Endometrial microvascular endothelial cells (primary cell): ENCODE measurements around the gene KLHL29. TPM values are rescaled to one million over a fixed set of nuclear protein-coding genes. Genes with fewer than 3 reads are reported as not detected.

Source experiments
- in situ Hi-C: cut with HindIII; loops from 2 replicates; pipeline ENCODE4 v1.10.0; 2017; ENCODE audit warnings: low sequenced_read_pairs, low pct_unique_long_range_greater_than_20kb; ENCODE audit errors: inconsistent ontology term
- total RNA-seq: library from RNA; depleted of rRNA; stranded (reverse); fragments of >200 nt; gene quantifications from one replicate; pipeline ENCODE4 v1.2.3, GENCODE V29; 2015; ENCODE audit errors: inconsistent ontology term

The KLHL29 gene
- total RNA-seq, 1 donor from 2014 or later: 4.0 TPM

- in situ Hi-C loops: no loop called here
Measured at GRCh38 chr2:23639406-23639982, 254.5 kb downstream of the KLHL29 start.

DNA sequence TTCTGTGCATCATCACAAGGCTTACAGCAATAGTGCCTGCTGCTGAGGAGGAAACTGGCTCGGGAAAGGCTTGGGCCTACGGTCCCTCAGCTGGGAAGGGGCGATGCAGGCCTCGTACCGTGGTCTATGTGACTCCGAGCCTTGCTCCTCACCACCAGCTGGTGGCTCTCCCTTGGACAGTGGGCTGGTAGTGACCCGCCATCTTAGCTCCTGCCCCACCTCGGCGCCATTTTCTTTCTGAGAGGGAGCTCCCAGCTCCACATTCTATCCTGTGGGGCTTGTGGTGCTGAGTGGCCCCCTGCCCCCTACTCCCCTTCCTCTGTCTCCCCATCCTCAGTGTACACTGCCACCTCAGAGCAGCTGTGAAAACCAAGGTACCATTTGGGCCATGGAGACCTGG is 255.7 kb downstream of the KLHL29 start:
- in situ Hi-C loops: no loop called here

- in situ Hi-C loops: no loop called here
Measured at GRCh38 chr2:23642516-23642915, 257.5 kb downstream of the KLHL29 start.

DNA sequence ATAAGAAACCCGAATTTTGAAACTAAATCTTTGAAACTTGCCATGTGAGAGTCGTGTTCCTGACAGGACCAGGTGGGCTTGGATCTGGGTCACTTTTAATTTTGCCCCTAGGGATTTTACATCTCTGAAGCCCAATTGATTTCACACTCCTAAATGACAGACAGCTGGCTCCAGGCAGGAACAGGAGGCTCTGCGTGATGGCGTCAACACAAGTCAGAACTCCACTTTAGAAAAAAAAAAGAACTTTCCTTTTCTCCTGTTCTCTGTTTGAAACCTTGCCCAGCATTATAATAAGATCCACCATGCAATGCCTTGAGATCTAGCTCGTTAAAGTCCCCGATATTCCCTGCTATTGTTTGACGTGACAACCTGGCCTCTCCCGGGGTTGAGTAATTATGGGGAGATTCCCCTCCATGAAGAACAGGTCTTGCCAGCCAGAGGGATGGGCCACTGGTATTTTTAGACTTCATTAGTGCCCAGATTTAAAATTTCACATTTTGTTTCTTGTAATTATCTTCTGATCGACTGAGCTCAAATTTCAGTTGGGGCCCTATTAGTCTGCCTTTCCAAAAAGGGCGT is 260.3 kb downstream of the KLHL29 start:
- in situ Hi-C loops: no loop called here

GRCh38 chr2:23647563-23647962 is 262.6 kb downstream of the KLHL29 start:
- in situ Hi-C loops: no loop called here

DNA sequence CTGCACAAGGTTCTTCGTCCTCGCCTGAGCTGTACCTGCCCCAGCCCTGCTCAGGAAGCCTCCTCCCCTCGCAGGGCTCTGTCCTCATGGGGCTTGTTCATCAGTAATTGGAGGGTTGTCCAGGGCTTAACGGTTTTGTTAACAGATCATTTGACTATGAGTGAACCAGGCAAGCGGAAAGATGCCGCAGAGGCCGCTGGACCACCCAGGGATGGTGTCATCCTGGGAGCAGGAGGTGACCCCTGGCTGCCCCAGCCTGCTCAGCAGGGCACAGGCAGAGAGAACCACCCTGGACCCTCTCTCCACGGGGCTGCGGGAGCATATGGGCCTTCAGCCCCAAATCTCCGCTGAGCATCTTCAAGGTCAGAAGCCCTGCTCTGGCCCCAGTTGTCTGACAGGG is 264.3 kb downstream of the KLHL29 start:
- in situ Hi-C loops: no loop called here

- in situ Hi-C loops: no loop called here
Measured at GRCh38 chr2:23649819-23650218, 264.8 kb downstream of the KLHL29 start.

DNA sequence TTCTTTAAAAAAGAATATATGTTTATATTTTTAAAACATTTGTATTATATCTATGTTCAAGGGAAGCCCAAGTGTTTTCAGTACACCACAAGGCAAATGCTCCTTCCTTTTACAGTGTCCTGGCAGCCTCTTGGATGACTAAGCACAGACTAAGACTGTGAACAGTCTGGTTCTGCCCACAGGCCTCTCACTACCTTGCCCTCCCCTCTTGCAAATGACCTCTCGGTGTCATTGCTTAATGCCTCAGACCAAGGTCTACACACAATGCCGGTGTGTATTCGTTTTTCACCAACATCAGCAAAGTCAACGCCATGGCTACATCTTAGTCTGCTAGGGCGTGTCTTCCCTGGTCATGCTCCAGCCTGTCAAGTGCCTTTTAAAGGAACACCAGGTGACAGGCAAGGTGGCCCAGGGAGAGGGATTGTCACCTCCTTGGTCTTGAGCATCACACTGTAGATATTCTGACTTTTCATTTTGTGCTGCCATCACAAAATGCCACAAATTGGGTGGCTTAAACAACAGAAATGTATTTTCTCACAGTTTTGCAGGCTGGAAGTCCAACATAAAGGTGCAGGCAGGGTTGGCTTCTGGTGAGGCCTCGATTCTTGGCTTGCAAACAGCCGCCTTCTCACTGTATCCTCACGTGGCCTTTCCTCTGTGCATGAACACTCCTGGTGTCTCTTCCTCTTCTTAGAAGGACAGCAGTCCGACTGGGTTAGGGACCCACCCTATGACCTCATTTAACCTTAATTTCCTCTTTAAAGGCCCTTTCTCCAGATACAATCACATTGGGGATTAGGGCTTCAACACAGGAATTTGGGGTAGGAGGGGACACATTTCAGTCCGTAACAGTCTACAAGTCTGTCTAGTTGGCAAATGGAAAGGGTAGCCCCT is 266.5 kb downstream of the KLHL29 start:
- in situ Hi-C loops: no loop called here

GRCh38 chr2:23653326-23653725 is 268.3 kb downstream of the KLHL29 start:
- in situ Hi-C loops: no loop called here

DNA sequence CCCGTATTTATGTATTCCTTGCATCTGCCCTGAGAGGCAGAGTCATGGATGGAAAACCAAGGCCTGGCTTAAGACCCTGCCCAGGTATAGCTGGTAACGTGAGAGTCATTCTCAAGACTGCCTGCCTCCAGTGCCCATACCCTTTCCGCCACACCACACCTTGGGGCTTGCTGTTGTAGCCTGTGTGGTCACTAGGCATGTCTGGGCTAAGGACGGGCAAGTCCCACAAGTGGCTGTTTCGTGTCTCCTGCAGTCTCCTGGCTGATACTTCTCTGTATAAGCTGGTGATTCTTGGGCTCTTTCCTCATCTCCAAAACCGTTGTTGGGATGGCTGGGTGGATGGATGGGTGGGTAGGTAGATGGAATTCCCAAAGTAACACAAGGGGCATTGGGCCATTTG is 269.8 kb downstream of the KLHL29 start:
- in situ Hi-C loops: no loop called here

DNA sequence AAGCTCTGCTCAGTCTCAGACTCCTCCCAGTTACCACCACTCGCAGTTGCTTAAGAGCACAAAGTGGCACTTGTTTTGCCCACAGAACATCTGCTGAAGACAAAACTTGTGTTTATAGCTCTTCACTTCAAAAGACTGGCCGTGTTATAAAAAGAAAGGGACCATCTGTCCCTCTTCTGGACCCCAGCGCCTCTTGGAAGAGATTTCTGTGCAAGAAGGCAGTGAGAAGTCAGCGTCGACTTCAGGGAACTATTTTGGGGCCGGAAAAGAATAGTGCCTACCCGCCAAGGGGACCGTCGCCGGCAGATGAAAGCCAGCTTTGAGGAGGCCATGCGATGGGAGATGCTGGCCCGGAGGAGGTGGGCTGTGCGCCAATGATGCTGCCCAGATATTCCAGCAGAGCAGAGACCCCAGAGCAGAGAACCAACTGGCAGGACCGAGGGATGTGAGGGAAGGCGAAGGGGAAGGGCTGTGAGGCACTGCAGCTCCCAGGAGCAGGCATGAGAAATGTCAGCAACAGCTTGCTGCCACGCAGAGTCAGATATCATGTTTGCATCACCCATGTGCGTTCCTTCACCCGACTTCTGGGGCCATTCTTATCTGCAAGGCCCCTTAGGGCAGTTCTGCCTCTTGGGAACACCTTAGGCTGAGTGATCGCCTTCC is 271.1 kb downstream of the KLHL29 start:
- in situ Hi-C loops: no loop called here

GRCh38 chr2:23656597-23656973 is 271.6 kb downstream of the KLHL29 start:
- in situ Hi-C loops: no loop called here

GRCh38 chr2:23657371-23657770 is 272.4 kb downstream of the KLHL29 start:
- in situ Hi-C loops: no loop called here

GRCh38 chr2:23657934-23658333 is 273.0 kb downstream of the KLHL29 start:
- in situ Hi-C loops: no loop called here

GRCh38 chr2:23658466-23658942 is 273.5 kb downstream of the KLHL29 start:
- in situ Hi-C loops: no loop called here

- in situ Hi-C loops: no loop called here
Measured at GRCh38 chr2:23659328-23659727, 274.3 kb downstream of the KLHL29 start.

DNA sequence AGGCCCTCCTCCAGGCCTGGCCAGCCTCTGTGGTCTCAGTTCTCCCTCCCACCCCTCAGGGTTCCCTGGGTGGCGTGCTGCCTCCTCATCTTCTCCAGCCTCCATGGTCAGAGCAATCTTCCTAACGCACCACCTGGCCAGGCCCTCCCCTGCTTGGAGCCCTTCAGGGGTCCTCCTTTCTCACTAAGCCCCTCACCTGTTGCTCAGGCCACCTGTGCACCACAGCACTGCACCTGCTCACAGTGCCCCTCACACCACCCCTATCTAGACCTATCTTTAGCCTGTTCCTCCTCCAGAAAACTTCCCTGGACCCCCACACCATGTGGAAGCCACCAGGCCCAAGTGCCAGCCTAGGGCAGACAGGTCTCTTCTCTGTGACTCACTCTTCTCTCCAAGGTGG is 274.8 kb downstream of the KLHL29 start:
- in situ Hi-C loops: no loop called here

DNA sequence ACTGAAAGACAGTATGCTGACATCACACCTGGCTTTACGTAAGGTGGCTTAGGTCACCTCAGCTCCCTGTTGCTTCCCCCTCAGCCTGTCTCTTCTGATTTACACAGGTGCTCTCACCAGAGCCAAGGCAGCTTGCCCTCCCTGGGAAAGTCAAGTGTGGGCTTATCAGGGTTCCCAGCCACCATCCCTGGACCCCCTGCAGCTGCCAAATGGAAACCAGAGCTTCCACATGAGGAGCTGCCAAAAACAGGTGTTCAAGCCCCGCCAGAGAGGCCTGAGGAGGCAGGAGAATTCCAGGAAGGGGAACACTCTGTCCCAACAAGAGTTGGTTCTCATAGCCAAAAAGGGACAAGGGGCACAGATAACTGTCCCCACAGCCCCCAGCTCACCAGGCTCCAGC is 275.3 kb downstream of the KLHL29 start:
- in situ Hi-C loops: no loop called here

DNA sequence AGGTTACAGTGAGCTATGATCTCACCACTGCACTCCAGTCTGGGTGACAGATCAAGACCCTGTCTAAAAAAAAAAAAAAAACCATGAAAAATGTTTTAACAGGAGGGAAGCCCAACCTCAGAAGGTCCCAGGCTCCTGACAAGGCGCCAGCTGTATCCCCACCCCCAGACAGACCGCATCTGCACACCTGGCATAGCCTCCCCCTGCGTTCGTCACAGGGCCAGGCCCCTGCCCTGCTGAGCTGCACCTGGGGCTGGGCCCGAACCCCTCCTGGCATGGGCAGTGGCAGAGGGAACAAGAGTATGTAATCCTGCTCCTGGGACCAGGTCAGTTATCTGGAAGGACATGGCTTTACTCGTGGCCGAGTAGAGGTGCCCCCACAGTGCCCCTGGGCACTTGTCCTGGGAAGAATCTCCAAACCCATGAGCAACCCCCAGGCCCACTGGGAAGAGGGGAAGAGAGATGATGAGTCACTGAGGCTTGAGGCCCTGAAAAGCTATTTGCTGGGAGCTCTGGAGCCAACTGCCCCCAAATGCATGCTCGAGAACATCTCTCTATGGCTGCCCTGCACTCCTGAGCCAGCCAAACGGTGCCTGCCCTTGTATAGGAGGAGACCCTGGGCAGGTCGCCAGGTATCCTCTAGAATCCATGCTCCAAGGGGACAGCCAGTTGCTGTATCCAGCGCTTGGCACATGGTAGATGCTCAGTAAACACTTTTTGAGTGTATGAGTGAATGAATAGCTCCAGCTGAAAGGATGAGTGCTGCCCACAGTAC is 276.5 kb downstream of the KLHL29 start:
- in situ Hi-C loops: no loop called here
